HCT116 (cell line): ENCODE results near the gene KRTAP4-3. TPM values are rescaled to one million over a fixed set of nuclear protein-coding genes. Genes with fewer than 3 reads are reported as not detected.

Experiments
- ATAC-seq: fragments of 200-7000 bp; cut with Tn5 transposase; 2 replicates; pipeline ENCODE4 v1.9.1; 2020; ENCODE audit warnings: mild to moderate bottlenecking, moderate library complexity
- BruUV-seq: library from RNA; stranded (reverse); fragments of 400-500 nt; replicated peaks from 2 replicates; lab custom pipeline; 2021; lab: Mats Ljungman, UMichigan
- CTCF ChIA-PET: fragments of 300-600 bp; sonication (Branson Sonifier 250); formaldehyde crosslinking; loops from one replicate; lab custom pipeline; 2021; ENCODE audit warnings: antibody characterized with exemption; lab: Charles Lee
- POLR2A ChIA-PET: fragments of 300-600, 350-600 bp; sonication (Branson Sonifier 250); formaldehyde crosslinking; loops from one replicate; lab custom pipeline; 2021; ENCODE audit warnings: antibody characterized with exemption; lab: Charles Lee
- RAD21 ChIA-PET, 2 experiments: fragments of 300-600 bp; sonication (Branson Sonifier 250); formaldehyde crosslinking; loops; one replicate each; lab custom pipeline; 2023; ENCODE audit warnings: low total read pairs in 2 of 2; ENCODE audit not compliant: uncharacterized antibody in 2 of 2, unreplicated experiment in 2 of 2, low non-redundant PET in 1 of 2; lab: Charles Lee
- DNase-seq: peaks from one replicate; pipeline ENCODE4 v3.0.0-alpha.2; 2010; ENCODE audit warnings: low read depth, low spot score
- H2AFZ ChIP-seq: fragments of 200-600 bp; shearing (Covaris generic), sonication (generic); 2 replicates; pipeline ENCODE4 v1.6.1; 2017; ENCODE audit warnings: low read depth, mixed run types, mixed read lengths, antibody characterized with exemption, low read length; ENCODE audit not compliant: poor library complexity, severe bottlenecking
- H3K27ac ChIP-seq: 2 replicates; pipeline ENCODE4 v1.5.1; 2012; ENCODE audit warnings: low read depth, low read length
- H3K27me3 ChIP-seq: fragments of 200-600 bp; sonication (generic); 2 replicates; pipeline ENCODE4 v1.6.1; 2016; ENCODE audit warnings: mixed run types, low read length, mixed read lengths; ENCODE audit not compliant: insufficient read depth
- H3K36me3 ChIP-seq, 2 experiments: fragments of 200-500 bp in 1 of 2; fragments of 200-600 bp in 1 of 2; sonication (Bioruptor generic) in 1 of 2; sonication (generic) in 1 of 2; 2 replicates each; pipeline versions ENCODE4 v1.5.1 to v1.6.1; 2014 to 2016; ENCODE audit warnings: low read length in 2 of 2, inconsistent platforms in 1 of 2, mixed read lengths in 1 of 2, mixed run types in 1 of 2; ENCODE audit not compliant: insufficient read depth in 2 of 2, control insufficient read depth in 1 of 2
- H3K4me1 ChIP-seq, 2 experiments: fragments of 200-600 bp in 1 of 2; sonication (generic) in 1 of 2; 2 replicates each; pipeline versions ENCODE4 v1.5.1 to v1.6.1; 2012 to 2017; ENCODE audit warnings: low read length in 2 of 2, inconsistent platforms in 1 of 2, mild to moderate bottlenecking in 1 of 2, mixed read lengths in 1 of 2, mixed run types in 1 of 2, moderate library complexity in 1 of 2; ENCODE audit not compliant: insufficient read depth in 2 of 2, control insufficient read depth in 1 of 2
- H3K4me2 ChIP-seq: fragments of 200-600 bp; sonication (generic); 2 replicates; pipeline ENCODE4 v1.6.1; 2017; ENCODE audit warnings: mixed run types, low read length, mixed read lengths
- H3K4me3 ChIP-seq, 2 experiments: fragments of 200-600 bp in 1 of 2; sonication (generic) in 1 of 2; replicated peaks in 1 of 2; 2 replicates each; pipeline ENCODE4 v1.5.1; 2011 to 2016; ENCODE audit warnings: low read length in 2 of 2, control low read depth in 1 of 2, low read depth in 1 of 2, mild to moderate bottlenecking in 1 of 2, mixed read lengths in 1 of 2, mixed run types in 1 of 2
- H3K79me2 ChIP-seq: fragments of 200-600 bp; sonication (generic); 2 replicates; pipeline ENCODE4 v1.6.1; 2017; ENCODE audit warnings: mild to moderate bottlenecking, mixed run types, low read length, moderate library complexity, mixed read lengths; ENCODE audit not compliant: insufficient read depth
- H3K9ac ChIP-seq: fragments of 200-600 bp; sonication (generic); 2 replicates; pipeline ENCODE4 v1.6.1; 2016; ENCODE audit warnings: low read length, mixed read lengths
- H3K9me2 ChIP-seq: fragments of 200-600 bp; sonication (generic), shearing (Covaris generic); 2 replicates; pipeline ENCODE4 v1.6.1; 2017; ENCODE audit warnings: mixed run types, mild to moderate bottlenecking, moderate library complexity; ENCODE audit not compliant: insufficient read depth
- H3K9me3 ChIP-seq, 2 experiments: fragments of 200-500 bp in 1 of 2; fragments of 200-600 bp in 1 of 2; sonication (Bioruptor generic) in 1 of 2; sonication (generic) in 1 of 2; 2 replicates each; pipeline ENCODE4 v1.6.1; 2014 to 2017; ENCODE audit warnings: low read length in 2 of 2, mixed read lengths in 2 of 2, inconsistent platforms in 1 of 2, low read depth in 1 of 2, mild to moderate bottlenecking in 1 of 2, mixed run types in 1 of 2, moderate library complexity in 1 of 2; ENCODE audit not compliant: control insufficient read depth in 1 of 2, insufficient read depth in 1 of 2
- H4K20me1 ChIP-seq: fragments of 200-600 bp; sonication (generic), shearing (Covaris generic); 2 replicates; pipeline ENCODE4 v1.6.1; 2017; ENCODE audit warnings: mixed run types, mild to moderate bottlenecking, moderate library complexity; ENCODE audit not compliant: insufficient read depth
- CEBPB ChIP-seq: IDR thresholded peaks from 2 replicates; pipeline ENCODE4 v1.6.1; 2012; ENCODE audit warnings: low read depth
- ELF1 ChIP-seq: IDR thresholded peaks from 2 replicates; pipeline ENCODE4 v1.6.1; 2012; ENCODE audit warnings: low read depth, borderline replicate concordance
- EZH2 ChIP-seq: fragments of 200-600 bp; sonication (generic); IDR thresholded peaks from 2 replicates; pipeline ENCODE4 v1.6.1; 2017; ENCODE audit warnings: antibody characterized with exemption, mixed run types
- FOSL1 ChIP-seq: IDR thresholded peaks from 2 replicates; pipeline ENCODE4 v1.6.1; 2012; ENCODE audit warnings: low read depth
- JUND ChIP-seq: IDR thresholded peaks from 2 replicates; pipeline ENCODE4 v1.6.1; 2012
- POLR2A ChIP-seq: IDR thresholded peaks from 2 replicates; pipeline ENCODE4 v1.7.0; 2011; ENCODE audit warnings: borderline replicate concordance; ENCODE audit not compliant: insufficient read depth, insufficient read length; ENCODE audit errors: extremely low read depth
- POLR2AphosphoS5 ChIP-seq: IDR thresholded peaks from 2 replicates; pipeline ENCODE4 v1.6.1; 2011; ENCODE audit warnings: mild to moderate bottlenecking, low read depth, low read length, moderate library complexity
- RAD21 ChIP-seq: IDR thresholded peaks from 2 replicates; pipeline ENCODE4 v1.6.1; 2012; ENCODE audit warnings: low read depth, mild to moderate bottlenecking
- SP1 ChIP-seq: IDR thresholded peaks from 2 replicates; pipeline ENCODE4 v1.6.1; 2012; ENCODE audit warnings: low read depth
- ZFX ChIP-seq: fragments of 450-650 bp; IDR thresholded peaks from 2 replicates; pipeline ENCODE4 v1.6.1; 2017
- intact Hi-C: fragments of 100-400 bp; cut with micrococcal nuclease; formaldehyde crosslinking; loops from 2 replicates; pipeline ENCODE4 v1.10.0; 2022
- total RNA-seq: library from RNA; stranded (reverse); gene quantifications from one replicate; pipeline ENCODE4 v1.2.1, GENCODE V29; 2021; ENCODE audit not compliant: unreplicated experiment
- TF ChIP-seq, protein P1 (sequence below): IDR thresholded peaks from 2 replicates; pipeline ENCODE4 v1.6.1; 2011; ENCODE audit warnings: mild to moderate bottlenecking, low read length, moderate library complexity; ENCODE audit not compliant: insufficient replicate concordance; ENCODE audit errors: extremely low read depth
- TF ChIP-seq, protein P2 (sequence below): IDR thresholded peaks from 2 replicates; pipeline ENCODE4 v1.6.1; 2012
- TF ChIP-seq, protein P3 (sequence below): IDR thresholded peaks from 2 replicates; pipeline ENCODE4 v1.6.1; 2012
- TF ChIP-seq, protein P4 (sequence below), 3 experiments: fragments of 200-600 bp in 1 of 3; sonication (generic) in 1 of 3; IDR thresholded peaks in 2 of 3; conservative IDR thresholded peaks in 1 of 3; 2 replicates each; pipeline ENCODE4 v1.5.1; 2012 to 2017; ENCODE audit warnings: low read depth in 2 of 3, low read length in 2 of 3, antibody characterized with exemption in 1 of 3, borderline replicate concordance in 1 of 3, control low read depth in 1 of 3, mild to moderate bottlenecking in 1 of 3, mixed read lengths in 1 of 3, mixed run types in 1 of 3, moderate library complexity in 1 of 3; ENCODE audit not compliant: insufficient read depth in 1 of 3

The KRTAP4-3 gene
- total RNA-seq, 1 experiment from 2014 or later = not detected

DNA sequence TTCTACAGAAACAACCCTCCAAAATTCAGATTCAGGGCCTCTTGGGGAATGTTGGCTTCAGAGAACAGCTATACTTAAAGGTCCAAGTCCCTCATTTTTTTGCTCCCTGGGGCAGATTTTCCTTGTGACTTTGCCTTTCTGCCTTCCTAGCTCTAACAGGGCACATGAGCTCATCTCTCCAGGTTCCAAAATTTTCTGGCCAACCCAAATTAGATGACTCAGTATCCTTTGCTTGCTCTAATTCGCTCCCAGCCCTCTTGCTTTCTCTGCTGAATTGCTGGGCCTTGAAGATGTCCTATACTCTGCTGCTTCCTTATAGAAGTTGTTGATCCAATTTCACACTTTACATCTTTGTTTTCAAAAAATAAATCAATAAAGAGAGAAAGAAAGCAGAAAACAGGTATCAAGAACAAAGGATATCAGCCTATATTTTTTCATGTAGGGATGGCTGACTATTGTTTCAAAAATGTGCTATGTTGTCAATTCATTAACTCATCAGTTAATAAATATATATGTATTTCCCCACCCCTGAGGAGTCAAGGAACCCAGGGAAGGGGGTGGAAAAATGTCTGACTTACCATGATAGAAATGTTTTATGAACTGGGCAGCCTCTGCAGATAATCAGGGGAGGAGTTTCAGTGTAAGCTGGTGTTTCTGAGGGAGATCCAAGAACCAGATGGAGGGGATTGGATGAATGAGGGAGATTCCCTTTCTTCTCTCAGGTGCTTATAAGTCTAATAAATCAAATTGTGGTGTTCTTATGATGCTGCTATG lies 11.0 kb upstream of the KRTAP4-3 start:
- Histone ChIP-seq H3K4me3 (no peak overlapping the region), H3K9ac (no peak overlapping the region), H4K20me1 (no peaks in the 10 kb centered on the region), H3K79me2 (no peaks in the 10 kb centered on the region), H2AFZ (no peak overlapping the region), H3K27ac (no peak overlapping the region), H3K9me3 (no peaks in the 10 kb centered on the region; a peak in 1 of 4 replicates), H3K4me2 (no peak overlapping the region), H3K9me2 (no peaks in the 10 kb centered on the region), H3K27me3 (no peaks in the 10 kb centered on the region), H3K36me3 (no peaks in the 10 kb centered on the region), H3K4me1 (no peaks in the 10 kb centered on the region)
- DNase-seq (no peak), ATAC-seq (no peak)
- no TSS peak for BruUV-seq
- RAD21 ChIA-PET = no interaction called here
- CTCF ChIA-PET = no interaction called here
- intact Hi-C loops = no loop called here
- TF ChIP-seq, protein P1, sequence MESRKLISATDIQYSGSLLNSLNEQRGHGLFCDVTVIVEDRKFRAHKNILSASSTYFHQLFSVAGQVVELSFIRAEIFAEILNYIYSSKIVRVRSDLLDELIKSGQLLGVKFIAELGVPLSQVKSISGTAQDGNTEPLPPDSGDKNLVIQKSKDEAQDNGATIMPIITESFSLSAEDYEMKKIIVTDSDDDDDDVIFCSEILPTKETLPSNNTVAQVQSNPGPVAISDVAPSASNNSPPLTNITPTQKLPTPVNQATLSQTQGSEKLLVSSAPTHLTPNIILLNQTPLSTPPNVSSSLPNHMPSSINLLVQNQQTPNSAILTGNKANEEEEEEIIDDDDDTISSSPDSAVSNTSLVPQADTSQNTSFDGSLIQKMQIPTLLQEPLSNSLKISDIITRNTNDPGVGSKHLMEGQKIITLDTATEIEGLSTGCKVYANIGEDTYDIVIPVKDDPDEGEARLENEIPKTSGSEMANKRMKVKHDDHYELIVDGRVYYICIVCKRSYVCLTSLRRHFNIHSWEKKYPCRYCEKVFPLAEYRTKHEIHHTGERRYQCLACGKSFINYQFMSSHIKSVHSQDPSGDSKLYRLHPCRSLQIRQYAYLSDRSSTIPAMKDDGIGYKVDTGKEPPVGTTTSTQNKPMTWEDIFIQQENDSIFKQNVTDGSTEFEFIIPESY = no peak
- TF ChIP-seq JUND = no peak
- POLR2A ChIA-PET = no interaction called here

DNA sequence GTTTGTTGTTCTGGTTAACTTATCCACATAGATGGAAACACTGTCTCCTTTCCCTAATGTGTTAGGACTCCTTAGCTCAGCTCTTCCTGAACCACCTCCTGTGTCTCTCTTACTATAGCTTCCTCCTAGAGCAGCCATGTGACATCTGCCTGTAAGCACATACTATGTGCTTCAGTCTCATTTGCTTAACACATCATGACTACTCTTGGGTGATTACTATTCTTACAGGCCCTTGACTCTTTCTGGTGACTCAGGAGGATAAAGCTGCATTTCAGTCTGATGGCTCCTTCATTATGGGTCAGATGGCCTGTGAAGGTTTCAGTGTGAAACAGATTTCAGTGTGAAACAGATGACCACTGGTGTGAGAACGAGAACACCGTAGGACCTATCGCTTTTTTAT lies 10.3 kb upstream of the KRTAP4-3 start:
- RAD21 ChIA-PET = no interaction called here
- H4K20me1 ChIP-seq = no peaks in the 10 kb centered on the region
- no peaks in the 10 kb centered on the region for H3K9me2 ChIP-seq
- no peaks in the 10 kb centered on the region for H3K4me1 ChIP-seq
- H3K9me3 ChIP-seq = no peaks in the 10 kb centered on the region; a peak in 1 of 4 replicates
- ATAC-seq (no peak), DNase-seq (no peak)
- H3K4me2 ChIP-seq = no peak overlapping the region
- no peaks in the 10 kb centered on the region for H3K27me3 ChIP-seq
- BruUV-seq = no TSS peak
- TF ChIP-seq ELF1 = no peak
- TF ChIP-seq ZFX = no peak
- no peak for TF ChIP-seq EZH2
- TF ChIP-seq POLR2A = no peak
- TF ChIP-seq RAD21 = no peak
- TF ChIP-seq, protein P2, sequence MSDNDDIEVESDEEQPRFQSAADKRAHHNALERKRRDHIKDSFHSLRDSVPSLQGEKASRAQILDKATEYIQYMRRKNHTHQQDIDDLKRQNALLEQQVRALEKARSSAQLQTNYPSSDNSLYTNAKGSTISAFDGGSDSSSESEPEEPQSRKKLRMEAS = no peak
- no peak for TF ChIP-seq SP1
- no peak for TF ChIP-seq CEBPB
- TF ChIP-seq POLR2AphosphoS5 = no peak
- no peak for TF ChIP-seq JUND
- TF ChIP-seq, protein P3, sequence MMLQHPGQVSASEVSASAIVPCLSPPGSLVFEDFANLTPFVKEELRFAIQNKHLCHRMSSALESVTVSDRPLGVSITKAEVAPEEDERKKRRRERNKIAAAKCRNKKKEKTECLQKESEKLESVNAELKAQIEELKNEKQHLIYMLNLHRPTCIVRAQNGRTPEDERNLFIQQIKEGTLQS = no peak
- no peak for TF ChIP-seq FOSL1
- TF ChIP-seq, protein P4, sequence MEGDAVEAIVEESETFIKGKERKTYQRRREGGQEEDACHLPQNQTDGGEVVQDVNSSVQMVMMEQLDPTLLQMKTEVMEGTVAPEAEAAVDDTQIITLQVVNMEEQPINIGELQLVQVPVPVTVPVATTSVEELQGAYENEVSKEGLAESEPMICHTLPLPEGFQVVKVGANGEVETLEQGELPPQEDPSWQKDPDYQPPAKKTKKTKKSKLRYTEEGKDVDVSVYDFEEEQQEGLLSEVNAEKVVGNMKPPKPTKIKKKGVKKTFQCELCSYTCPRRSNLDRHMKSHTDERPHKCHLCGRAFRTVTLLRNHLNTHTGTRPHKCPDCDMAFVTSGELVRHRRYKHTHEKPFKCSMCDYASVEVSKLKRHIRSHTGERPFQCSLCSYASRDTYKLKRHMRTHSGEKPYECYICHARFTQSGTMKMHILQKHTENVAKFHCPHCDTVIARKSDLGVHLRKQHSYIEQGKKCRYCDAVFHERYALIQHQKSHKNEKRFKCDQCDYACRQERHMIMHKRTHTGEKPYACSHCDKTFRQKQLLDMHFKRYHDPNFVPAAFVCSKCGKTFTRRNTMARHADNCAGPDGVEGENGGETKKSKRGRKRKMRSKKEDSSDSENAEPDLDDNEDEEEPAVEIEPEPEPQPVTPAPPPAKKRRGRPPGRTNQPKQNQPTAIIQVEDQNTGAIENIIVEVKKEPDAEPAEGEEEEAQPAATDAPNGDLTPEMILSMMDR (IDR thresholded peaks at IDR 0.05 in 2 of 3, conservative IDR thresholded peaks at IDR 0.05 in 1 of 3; ENCODE audit: borderline replicate concordance in 1 of 3, insufficient read depth in 1 of 3, low read depth in 2 of 3, low read length in 2 of 3) = no peak
- intact Hi-C loops = no loop called here
- H3K27ac ChIP-seq = no peak overlapping the region
- H3K36me3 ChIP-seq = no peaks in the 10 kb centered on the region
- no peaks in the 10 kb centered on the region for H3K79me2 ChIP-seq
- POLR2A ChIA-PET = no interaction called here
- H3K4me3 ChIP-seq = no peak overlapping the region
- CTCF ChIA-PET = no interaction called here
- H3K9ac ChIP-seq = no peak overlapping the region
- no peak overlapping the region for H2AFZ ChIP-seq
